Neuron (in vitro differentiated cells): Measurements from ENCODE around the gene NCS1.
A peak's percentile ranks its signal among the peaks of the same experiment; 100 is the strongest.

Experiments used
- H2AFZ ChIP-seq: one replicate; pipeline ENCODE4 v1.6.1; 2013; ENCODE audit warnings: low read depth, mild to moderate bottlenecking, inconsistent platforms, low read length, moderate library complexity
- H3K27me3 ChIP-seq: one replicate; pipeline ENCODE4 v1.6.1; 2013; ENCODE audit warnings: low read length; ENCODE audit not compliant: insufficient read depth
- H3K36me3 ChIP-seq: one replicate; pipeline ENCODE4 v1.6.1; 2013; ENCODE audit warnings: low read length; ENCODE audit not compliant: insufficient read depth
- H3K4me1 ChIP-seq: one replicate; pipeline ENCODE4 v1.6.1; 2013; ENCODE audit warnings: low read length; ENCODE audit not compliant: insufficient read depth
- H3K4me3 ChIP-seq: 2 replicates; pipeline ENCODE4 v1.5.1; 2013; ENCODE audit warnings: mild to moderate bottlenecking, low read length, moderate library complexity
- H3K9me3 ChIP-seq: one replicate; pipeline ENCODE4 v1.6.1; 2013; ENCODE audit warnings: low read length

The NCS1 gene

DNA sequence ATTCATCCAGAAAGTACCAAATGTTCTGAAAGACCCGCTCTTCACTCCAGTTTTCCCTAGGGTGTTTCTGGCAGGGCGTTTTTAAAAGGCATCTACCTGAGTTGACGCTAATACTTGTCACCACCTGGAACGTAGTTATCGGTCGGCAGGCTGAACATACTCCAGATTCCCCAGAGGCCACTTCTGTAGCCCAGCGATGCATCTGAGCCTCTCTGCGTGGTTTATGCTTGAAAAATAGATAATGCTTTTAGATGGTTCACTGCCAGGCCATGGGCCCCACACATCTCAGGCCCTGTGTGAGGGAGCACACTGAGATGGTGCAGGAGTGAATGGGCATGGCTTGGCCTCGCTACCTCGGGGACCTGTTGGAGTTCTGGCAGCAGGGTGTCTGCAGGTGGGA, 33.0 kb upstream of the NCS1 start:
- Histone ChIP-seq H3K4me1 (peaks cover 31% of the 10 kb centered on the region), H2AFZ (no peak overlapping the region), H3K27me3 (no peaks in the 10 kb centered on the region)

DNA sequence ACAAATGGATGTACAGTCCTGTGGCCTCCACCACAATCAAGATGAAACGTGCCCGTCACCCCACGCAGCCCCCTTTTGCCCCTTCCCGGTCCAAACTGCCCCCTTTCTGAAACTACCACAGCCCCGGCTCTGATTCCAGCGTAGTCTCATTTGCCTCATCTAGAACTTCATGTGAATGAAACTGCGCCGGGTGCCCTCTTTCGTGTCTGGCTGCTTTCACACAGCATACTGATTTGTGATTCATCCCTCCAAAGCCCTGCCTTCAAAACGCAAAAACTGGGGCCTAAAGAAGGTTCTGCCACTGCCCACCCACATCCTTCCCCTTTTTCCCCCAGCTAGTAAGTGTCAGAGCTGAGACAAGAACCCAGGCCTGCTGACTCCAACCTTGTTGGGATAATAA, 31.5 kb upstream of the NCS1 start:
- Histone ChIP-seq H3K4me1 (peaks cover 31% of the 10 kb centered on the region), H2AFZ (no peak overlapping the region), H3K27me3 (no peaks in the 10 kb centered on the region), H3K36me3 (peaks cover 5% of the 10 kb centered on the region), H3K4me3 (no peak overlapping the region), H3K9me3 (no peaks in the 10 kb centered on the region)

More for the DNA sequence above, 33.0 kb upstream of the NCS1 start:
- peaks cover 12% of the 10 kb centered on the region for H3K36me3 ChIP-seq
- H3K4me3 ChIP-seq = no peak overlapping the region
- no peaks in the 10 kb centered on the region for H3K9me3 ChIP-seq

DNA sequence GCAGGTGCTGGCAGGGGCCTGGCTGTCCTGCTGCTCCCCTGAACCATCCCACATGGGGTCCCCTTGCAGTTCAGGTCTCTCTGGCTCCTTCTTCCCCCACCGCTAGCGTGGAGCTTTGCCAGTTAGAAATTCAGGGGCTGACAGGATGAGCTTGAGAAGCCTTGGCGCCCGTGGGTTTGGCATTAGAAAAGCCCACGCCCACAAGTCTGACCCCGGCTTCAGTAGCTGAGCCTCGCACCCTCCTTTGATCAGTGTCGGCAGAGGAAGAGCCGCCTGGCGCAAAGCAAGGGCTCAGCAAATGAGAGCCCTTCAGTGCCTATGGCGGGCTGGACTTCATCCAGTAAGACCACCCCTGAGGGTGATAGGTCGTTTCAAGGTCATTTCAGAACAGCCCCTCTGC, 30.1 kb upstream of the NCS1 start:
- Histone ChIP-seq H3K4me3 (no peak overlapping the region), H3K27me3 (no peaks in the 10 kb centered on the region), H3K36me3 (no peaks in the 10 kb centered on the region), H3K4me1 (peaks cover 30% of the 10 kb centered on the region), H3K9me3 (no peaks in the 10 kb centered on the region), H2AFZ (no peak overlapping the region)

DNA sequence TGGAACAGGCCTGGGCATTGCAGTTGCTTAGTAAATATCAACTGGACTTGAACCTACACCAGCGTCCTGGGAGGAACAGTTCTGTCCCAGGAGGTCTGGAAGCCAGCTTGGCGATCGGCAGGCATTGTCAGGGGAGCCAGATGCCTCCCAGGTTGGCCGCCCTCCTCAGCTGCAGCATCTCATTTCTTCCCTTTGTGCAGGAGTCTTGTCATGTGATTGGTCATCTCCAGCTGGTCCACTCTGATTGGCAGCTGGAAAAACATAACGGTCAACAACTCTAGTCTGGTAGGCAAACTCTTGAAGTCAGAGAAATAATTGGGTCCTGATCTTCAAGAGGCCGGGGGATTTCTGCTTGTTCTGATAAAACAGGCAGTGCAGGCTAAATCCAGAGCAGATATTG, 29.6 kb upstream of the NCS1 start:
- H3K36me3 ChIP-seq = no peaks in the 10 kb centered on the region
- peaks cover 24% of the 10 kb centered on the region for H3K4me1 ChIP-seq
- H3K27me3 ChIP-seq = no peaks in the 10 kb centered on the region
- no peak overlapping the region for H2AFZ ChIP-seq
- no peak overlapping the region for H3K4me3 ChIP-seq
- H3K9me3 ChIP-seq = no peaks in the 10 kb centered on the region

DNA sequence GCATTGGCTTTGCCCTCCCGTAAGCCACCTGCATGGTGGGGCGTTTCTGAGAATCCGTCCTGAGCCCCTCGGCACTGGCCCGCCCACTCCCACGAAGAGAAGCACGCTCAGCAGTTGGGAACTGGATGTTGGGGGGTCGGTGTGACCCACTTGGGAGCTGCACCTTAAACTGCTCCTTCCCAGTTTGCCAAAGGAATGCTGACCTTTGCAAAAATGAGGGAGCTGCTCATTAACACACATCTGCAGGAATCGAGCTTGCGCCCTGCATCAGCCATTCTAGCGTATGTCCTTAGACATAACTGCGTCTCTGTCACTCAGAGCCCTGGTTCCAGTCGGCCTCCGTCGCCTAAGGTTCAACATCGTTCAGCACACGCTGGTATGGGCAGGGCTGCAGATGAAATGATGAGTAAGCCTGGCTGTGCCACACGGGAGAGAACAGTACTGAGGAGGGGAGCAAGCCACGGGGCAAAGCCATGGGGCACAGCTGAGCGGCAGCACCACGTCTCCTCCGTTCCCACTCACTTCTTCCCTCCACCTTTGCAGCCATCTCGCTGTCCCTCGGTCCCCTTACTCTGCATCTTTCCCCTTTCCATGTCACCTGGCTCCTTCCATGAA, 28.8 kb upstream of the NCS1 start:
- Histone ChIP-seq H3K36me3 (no peaks in the 10 kb centered on the region), H2AFZ (peak overlapping the region; percentile 4), H3K27me3 (no peaks in the 10 kb centered on the region), H3K4me1 (peaks cover 18% of the 10 kb centered on the region), H3K9me3 (no peaks in the 10 kb centered on the region), H3K4me3 (no peak overlapping the region)

DNA sequence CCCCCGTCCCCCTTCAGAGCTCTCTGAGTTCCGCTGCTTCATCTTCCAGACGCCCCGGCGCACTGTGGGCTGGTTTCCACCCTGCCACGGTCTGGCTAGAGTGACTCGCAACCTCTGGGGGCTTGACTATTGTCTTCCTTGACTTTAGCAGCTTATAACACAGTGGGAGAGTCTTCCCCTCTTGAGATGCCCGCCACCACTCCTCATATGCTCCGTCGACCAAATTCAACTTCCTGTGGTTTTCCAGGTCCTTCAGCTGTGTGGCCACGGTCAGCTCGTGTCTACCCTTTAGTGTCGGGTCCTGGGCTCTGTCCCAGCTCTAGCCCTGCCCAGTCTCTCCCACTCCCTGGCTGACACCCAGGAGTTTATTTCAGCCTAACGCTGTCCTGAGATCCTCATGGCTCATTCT, 28.2 kb upstream of the NCS1 start:
- H2AFZ ChIP-seq = peak overlapping the region; percentile 4

DNA sequence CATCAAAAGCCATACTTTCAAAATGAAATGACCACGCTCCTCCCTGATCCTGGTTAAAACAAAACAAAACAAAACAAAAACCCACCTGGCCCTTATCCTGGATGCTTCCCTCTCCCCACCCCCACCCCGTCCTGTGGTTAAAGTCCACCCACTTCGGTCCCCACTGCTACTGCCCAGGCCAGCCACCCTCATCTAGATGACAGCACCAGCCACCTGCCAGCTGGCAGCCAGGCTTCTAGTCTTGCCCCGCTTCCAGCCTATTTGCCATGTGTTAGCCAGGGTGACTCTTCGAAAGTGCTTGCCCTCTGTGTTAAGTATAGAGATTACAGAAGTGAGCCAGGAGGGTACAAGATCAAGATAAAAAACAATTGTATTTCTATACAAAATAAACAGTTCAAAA, 27.5 kb upstream of the NCS1 start:
- no peaks in the 10 kb centered on the region for H3K27me3 ChIP-seq
- H3K9me3 ChIP-seq = no peaks in the 10 kb centered on the region
- H2AFZ ChIP-seq = no peak overlapping the region
- peaks cover 16% of the 10 kb centered on the region for H3K4me1 ChIP-seq
- no peaks in the 10 kb centered on the region for H3K36me3 ChIP-seq
- no peak overlapping the region for H3K4me3 ChIP-seq

More for the DNA sequence above, 28.2 kb upstream of the NCS1 start:
- Histone ChIP-seq H3K9me3 (no peaks in the 10 kb centered on the region), H3K4me3 (no peak overlapping the region), H3K27me3 (no peaks in the 10 kb centered on the region), H3K36me3 (no peaks in the 10 kb centered on the region), H3K4me1 (peaks cover 16% of the 10 kb centered on the region)

DNA sequence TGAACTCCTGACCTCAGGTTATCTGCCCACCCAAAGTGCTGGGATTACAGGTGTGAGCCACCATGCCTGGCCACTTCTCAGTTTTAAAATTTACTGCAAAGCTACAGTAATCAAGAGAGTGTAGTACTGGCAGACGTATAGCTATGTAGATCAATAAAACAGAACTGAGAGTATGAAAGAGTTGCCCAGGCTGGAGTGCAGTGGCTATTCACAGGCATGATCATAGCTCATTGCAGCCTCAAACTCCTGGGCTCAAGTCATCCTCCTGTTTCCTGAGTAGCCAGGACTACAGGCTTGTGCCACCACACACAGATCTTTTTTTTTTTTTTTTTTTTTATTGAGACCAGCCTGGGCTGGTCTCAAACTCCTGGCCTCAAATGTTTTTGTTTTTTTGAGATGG, 26.5 kb upstream of the NCS1 start:
- Histone ChIP-seq H3K4me3 (no peak overlapping the region), H3K9me3 (no peaks in the 10 kb centered on the region), H3K36me3 (no peaks in the 10 kb centered on the region), H3K27me3 (no peaks in the 10 kb centered on the region), H2AFZ (no peak overlapping the region), H3K4me1 (peaks cover 16% of the 10 kb centered on the region)

DNA sequence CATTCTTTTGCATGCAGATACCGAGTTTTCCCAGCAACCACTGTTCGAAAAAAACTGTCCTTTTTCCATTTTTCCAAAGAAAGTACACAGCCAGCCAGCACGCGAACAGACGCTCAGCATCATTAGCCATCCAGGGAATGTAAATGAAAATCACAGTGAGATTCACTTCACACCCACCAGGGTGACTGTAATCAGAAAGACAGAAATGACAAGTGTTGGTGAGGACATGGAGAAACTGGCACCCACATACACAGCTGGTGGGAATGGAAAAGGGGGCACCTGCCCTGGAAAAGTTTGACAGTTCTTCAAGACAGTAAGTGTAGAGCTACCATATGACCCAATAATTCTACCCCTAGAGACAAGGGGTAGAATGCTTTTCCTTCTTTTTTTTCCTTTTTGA, 25.0 kb upstream of the NCS1 start:
- no peaks in the 10 kb centered on the region for H3K36me3 ChIP-seq
- H3K4me1 ChIP-seq = peaks cover 15% of the 10 kb centered on the region
- no peaks in the 10 kb centered on the region for H3K9me3 ChIP-seq
- H3K27me3 ChIP-seq = no peaks in the 10 kb centered on the region
- H2AFZ ChIP-seq = no peak overlapping the region
- no peak overlapping the region for H3K4me3 ChIP-seq

DNA sequence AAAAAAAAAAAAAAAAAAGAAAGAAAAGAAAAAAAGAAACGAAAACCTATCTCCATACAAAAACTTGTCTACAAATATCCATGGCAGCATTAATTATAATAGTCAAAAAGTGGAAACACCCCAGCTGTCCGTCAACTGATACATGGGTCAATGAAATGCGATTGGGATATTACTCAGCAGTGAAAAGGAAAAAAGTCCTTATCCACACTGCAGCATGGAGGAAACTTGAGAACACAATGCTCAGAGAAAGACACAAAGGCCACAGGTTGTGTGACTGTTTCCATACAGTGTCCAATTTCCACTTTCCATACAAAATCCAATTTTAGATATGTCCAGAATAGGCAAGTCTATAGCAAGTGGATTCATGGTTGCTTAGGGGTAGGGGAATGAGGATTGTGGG, 24.3 kb upstream of the NCS1 start:
- Histone ChIP-seq H3K36me3 (no peaks in the 10 kb centered on the region), H3K9me3 (no peaks in the 10 kb centered on the region), H3K27me3 (no peaks in the 10 kb centered on the region), H3K4me1 (peaks cover 8% of the 10 kb centered on the region), H2AFZ (no peak overlapping the region), H3K4me3 (no peak overlapping the region)

DNA sequence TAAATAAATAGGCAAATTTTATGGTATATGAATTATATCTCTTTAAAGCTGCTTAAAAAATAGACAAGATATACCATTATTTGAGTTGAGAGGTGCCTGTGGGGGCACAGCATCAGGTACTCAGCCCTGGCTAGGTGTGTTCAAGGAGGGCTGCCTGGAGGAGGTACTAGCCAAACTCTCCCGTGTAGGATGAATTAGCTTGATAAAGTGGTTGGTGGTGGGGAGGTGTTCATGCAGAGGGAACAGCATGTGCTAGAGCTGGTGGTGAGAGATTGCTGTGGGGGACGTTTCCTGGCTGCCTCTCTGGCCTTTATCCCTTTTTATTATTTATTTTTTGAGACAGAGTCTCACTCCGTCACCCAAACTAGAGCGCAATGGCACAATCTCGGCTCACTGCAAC, 23.2 kb upstream of the NCS1 start:
- Histone ChIP-seq H3K9me3 (no peaks in the 10 kb centered on the region), H3K27me3 (no peaks in the 10 kb centered on the region), H2AFZ (no peak overlapping the region), H3K4me3 (no peak overlapping the region), H3K4me1 (peaks cover under 1% of the 10 kb centered on the region), H3K36me3 (no peaks in the 10 kb centered on the region)

DNA sequence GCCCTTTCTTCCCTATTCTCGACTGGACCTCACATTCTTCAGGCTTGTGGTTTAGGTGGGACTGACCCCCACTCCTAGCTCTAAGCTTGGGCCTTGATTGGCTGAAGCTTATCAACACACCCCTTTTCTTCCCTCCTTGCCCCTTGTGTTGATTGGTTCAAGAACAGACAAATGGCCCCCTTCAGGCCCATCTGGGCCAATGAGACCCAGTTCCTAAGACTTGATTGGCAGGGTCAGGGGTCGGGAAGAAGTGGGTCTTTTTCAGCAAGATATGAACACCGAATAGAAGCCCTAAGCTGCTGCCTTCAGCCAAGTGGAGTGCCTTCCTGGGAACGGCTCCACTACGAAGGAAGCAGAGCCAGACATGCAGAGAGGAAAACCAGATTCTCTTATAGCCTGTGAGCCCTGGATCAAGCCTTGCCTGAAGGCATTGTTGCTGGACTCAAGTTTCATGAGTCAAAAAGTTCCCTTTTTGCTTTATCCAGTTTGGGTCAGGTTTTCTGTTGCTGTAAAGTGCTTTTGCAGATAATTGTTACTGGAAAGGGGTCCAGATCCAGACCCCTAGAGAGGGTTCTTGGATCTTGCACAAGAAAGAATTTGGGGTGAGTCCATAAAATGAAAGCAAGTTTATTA, 22.4 kb upstream of the NCS1 start:
- Histone ChIP-seq H2AFZ (no peak overlapping the region), H3K4me3 (no peak overlapping the region), H3K27me3 (no peaks in the 10 kb centered on the region), H3K36me3 (no peaks in the 10 kb centered on the region), H3K9me3 (no peaks in the 10 kb centered on the region), H3K4me1 (no peaks in the 10 kb centered on the region)

DNA sequence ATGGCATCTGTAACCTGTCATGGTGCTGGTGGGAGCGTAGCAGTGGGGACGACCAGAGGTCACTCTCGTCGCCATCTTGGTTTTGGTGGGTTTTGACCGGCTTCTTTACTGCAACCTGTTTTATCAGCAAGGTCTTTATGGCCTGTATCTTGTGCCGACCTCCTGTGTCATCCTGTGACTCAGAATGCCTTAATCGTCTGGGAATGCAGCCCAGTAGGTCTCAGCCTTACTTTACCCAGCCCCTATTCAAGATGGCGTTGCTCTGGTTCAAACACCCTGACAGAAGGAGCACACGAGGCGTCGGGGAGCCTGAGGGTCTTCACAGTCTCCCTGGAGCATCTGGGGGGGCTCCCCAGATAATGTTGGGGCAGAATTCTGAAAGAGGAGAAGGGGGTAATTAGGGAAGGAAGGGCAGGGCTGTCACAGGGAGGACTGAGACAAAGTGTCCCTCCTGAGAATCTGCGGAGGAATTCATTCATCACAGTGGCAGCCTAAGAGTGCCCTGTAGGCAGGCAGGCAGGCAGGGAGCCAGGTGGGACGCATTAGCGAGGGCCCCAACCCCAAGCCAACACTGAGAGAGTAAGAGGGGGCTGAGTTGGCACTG, 21.3 kb upstream of the NCS1 start:
- no peaks in the 10 kb centered on the region for H3K9me3 ChIP-seq
- no peaks in the 10 kb centered on the region for H3K4me1 ChIP-seq
- no peaks in the 10 kb centered on the region for H3K36me3 ChIP-seq
- no peak overlapping the region for H3K4me3 ChIP-seq
- no peaks in the 10 kb centered on the region for H3K27me3 ChIP-seq
- H2AFZ ChIP-seq = no peak overlapping the region
